ENCODE data around the gene DGKZ.

Gene DGKZ

GRCh38 chr11:46392421-46393230, 45.4 kb downstream of the DGKZ start:
- no peak overlapping the region for H3K27ac ChIP-seq
- TF ChIP-seq ZFX (IDR thresholded peaks at IDR 0.05; ENCODE audit: borderline replicate concordance) (no peak), CTCF (IDR thresholded peaks at IDR 0.05) (no peak)

DNA sequence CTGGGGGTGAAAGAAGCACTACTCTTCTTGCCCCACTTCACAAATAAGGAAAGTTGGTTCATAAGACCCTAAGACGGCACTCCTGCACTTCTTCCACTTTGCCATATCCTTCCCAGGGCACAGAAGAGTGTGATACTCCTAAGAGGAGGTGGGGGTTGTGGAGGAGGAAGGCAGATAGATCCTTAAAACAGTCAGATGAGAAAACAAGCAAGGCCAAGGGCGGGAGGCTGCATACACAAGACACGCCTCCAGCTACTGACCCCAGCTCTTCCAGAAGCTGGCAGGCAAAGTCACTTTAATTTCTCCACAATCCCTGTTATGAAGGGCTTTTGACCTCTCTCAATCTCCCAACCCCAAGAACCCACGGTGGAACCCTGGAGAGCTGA, 46.0 kb downstream of the DGKZ start:
- no peak for TF ChIP-seq CTCF (IDR thresholded peaks at IDR 0.05)
- TF ChIP-seq ZFX (IDR thresholded peaks at IDR 0.05; ENCODE audit: borderline replicate concordance) = no peak
- no peak overlapping the region for H3K27ac ChIP-seq

GRCh38 chr11:46393759-46394158, 46.5 kb downstream of the DGKZ start:
- TF ChIP-seq ZFX (IDR thresholded peaks at IDR 0.05; ENCODE audit: borderline replicate concordance) (no peak), CTCF (IDR thresholded peaks at IDR 0.05) (no peak)
- H3K27ac ChIP-seq = no peak overlapping the region

GRCh38 chr11:46397526-46397925, 50.3 kb downstream of the DGKZ start:
- TF ChIP-seq ZFX (IDR thresholded peaks at IDR 0.05; ENCODE audit: borderline replicate concordance) (no peak), CTCF (IDR thresholded peaks at IDR 0.05) (no peak)
- H3K27ac ChIP-seq = no peak overlapping the region

- no peak overlapping the region for H3K27ac ChIP-seq
- TF ChIP-seq CTCF (IDR thresholded peaks at IDR 0.05) (no peak), ZFX (IDR thresholded peaks at IDR 0.05; ENCODE audit: borderline replicate concordance) (no peak)
Observed at GRCh38 chr11:46402957-46403902, 56.0 kb downstream of the DGKZ start.

- no peak overlapping the region for H3K27ac ChIP-seq
Observed at GRCh38 chr11:46404476-46405017, 57.3 kb downstream of the DGKZ start.

More at GRCh38 chr11:46404476-46405017, 57.3 kb downstream of the DGKZ start:
- TF ChIP-seq CTCF (IDR thresholded peaks at IDR 0.05) = no peak
- TF ChIP-seq ZFX (IDR thresholded peaks at IDR 0.05; ENCODE audit: borderline replicate concordance) = no peak

Measured in 22Rv1 (cell line).